ENCODE measurements around the gene TUBGCP5. TPM values are rescaled to one million over a fixed set of nuclear protein-coding genes. Genes with fewer than 3 reads are reported as not detected.

Gene TUBGCP5
- total and polyA plus RNA-seq, 2 of the 4 experiments (the other 2 are of a cell fraction): 13.0 to 19.4 TPM

- H3K4me2 ChIP-seq (ENCODE audit: low read depth, low read length): no peak overlapping the region
- H2AK5ac ChIP-seq (ENCODE audit: low read depth, low read length): peak overlapping the region; percentile 54; the same call in 1 of the 2 replicates
- in situ Hi-C loops (cut with MboI; ENCODE audit: low sequenced_read_pairs) (no loop called here), intact Hi-C loops (cut with micrococcal nuclease) (no loop called here), dilution Hi-C loops (cut with HindIII; ENCODE audit: low sequenced_read_pairs, unreplicated experiment) (no loop called here)
- H3K18ac ChIP-seq (ENCODE audit: low read depth, low read length): no peak overlapping the region
- H2AK9ac ChIP-seq (replicated peaks; ENCODE audit: low read depth, low read length, poor library complexity): no peak overlapping the region
- ATAC-seq (ENCODE audit: low read depth) (no peak), DNase-seq (no peak)
- H3K14ac ChIP-seq (replicated peaks; ENCODE audit: low read depth, low read length): no peak overlapping the region
- H3K27me3 ChIP-seq (ENCODE audit: control insufficient read depth, insufficient read depth, low read length): no peaks in the 10 kb centered on the region
- H3K36me3 ChIP-seq (ENCODE audit: control insufficient read depth, insufficient read depth, low read length): no peaks in the 10 kb centered on the region; the same call in 1 of the 2 replicates
- no peak overlapping the region for H3K4ac ChIP-seq (ENCODE audit: low read depth, low read length)
- H3K56ac ChIP-seq (ENCODE audit: extremely low read depth, insufficient read depth, low read length): no peak overlapping the region
- no peaks in the 10 kb centered on the region for H3K9me3 ChIP-seq (ENCODE audit: control insufficient read depth, insufficient read depth, low read length)
- H2BK20ac ChIP-seq (ENCODE audit: low read depth, low read length): no peak overlapping the region
- no peak overlapping the region for H2BK5ac ChIP-seq (ENCODE audit: low read depth, low read length, poor library complexity, severe bottlenecking)
- H3K4me3 ChIP-seq (ENCODE audit: insufficient read depth, low read depth, low read length): no peak overlapping the region
- peaks cover 9 to 88% of the 10 kb centered on the region in 2 experiments for H3K79me1 ChIP-seq (ENCODE audit: low read depth in 1 of 2, low read length in 2 of 2)
- H4K20me1 ChIP-seq (ENCODE audit: insufficient read depth, low read length): peaks cover 87% of the 10 kb centered on the region
- no peak overlapping the region for H3K9ac ChIP-seq (ENCODE audit: low read depth, low read length)
- H3K9me1 ChIP-seq (ENCODE audit: insufficient read depth, low read length): peaks cover 34% of the 10 kb centered on the region
- ChIA-PET CTCF (no interaction called here), POLR2A (ENCODE audit: unreplicated experiment) (no interaction called here)
- TF ChIP-seq CHD1 (IDR thresholded peaks at IDR 0.05; ENCODE audit: low read depth, low read length) (no peak), NFE2L2 (IDR thresholded peaks at IDR 0.05; ENCODE audit: low read depth, low read length) (no peak), MAFK (IDR thresholded peaks at IDR 0.05; ENCODE audit: low read depth, low read length) (no peak), POLR2A (IDR thresholded peaks at IDR 0.05; ENCODE audit: low read depth, low read length) (no peak), ELK1 (IDR thresholded peaks at IDR 0.05; ENCODE audit: borderline replicate concordance, low read depth, low read length) (no peak)
- no peak overlapping the region; the same call in 1 of the 2 replicates for H2BK120ac ChIP-seq (ENCODE audit: low read depth, low read length)
- peaks cover 21% of the 10 kb centered on the region for H3K4me1 ChIP-seq (ENCODE audit: control insufficient read depth, insufficient read depth, low read length)
- peak overlapping the region; percentile 24; the same call in 1 of the 2 replicates for H3K23ac ChIP-seq (ENCODE audit: low read depth, low read length)
- H4K8ac ChIP-seq (ENCODE audit: low read depth in 2 of 2, low read length in 2 of 2): no peak overlapping the region
- H2AFZ ChIP-seq (replicated peaks; ENCODE audit: low read length, poor library complexity): no peak overlapping the region
- no peak overlapping the region for H4K91ac ChIP-seq (ENCODE audit: insufficient read depth, low read depth, low read length)
- WGBS, 2 experiments (ENCODE audit: extremely low coverage in 2 of 2, insufficient read length in 1 of 2): no CpG with 5 or more reads among the region's 8 CpGs
- no peak overlapping the region for H3K27ac ChIP-seq (ENCODE audit: insufficient read depth, low read length)
- no peak overlapping the region for H4K5ac ChIP-seq (ENCODE audit: low read depth, low read length)
- no TSS peak for BruUV-seq (replicated peaks)
- no peak overlapping the region for H2BK15ac ChIP-seq (ENCODE audit: low read depth, low read length)
Measured at GRCh38 chr15:22960556-22960955, 78.8 kb downstream of the TUBGCP5 start.

All from IMR-90 (cell line).